Stimulated activated CD4-positive, alpha-beta T cell treated with anti-CD3 and anti-CD28 coated beads, Interleukin-4, amount 100 ng/mL, for 4 hours (primary cell): Measurements from ENCODE around the gene STAB2.
A peak's percentile ranks its signal among the peaks of the same experiment; 100 is the strongest.

Experiments
- DNase-seq, 2 experiments: peaks; one replicate each; pipeline ENCODE4 v3.0.0-alpha.2; 2020

The STAB2 gene

DNA sequence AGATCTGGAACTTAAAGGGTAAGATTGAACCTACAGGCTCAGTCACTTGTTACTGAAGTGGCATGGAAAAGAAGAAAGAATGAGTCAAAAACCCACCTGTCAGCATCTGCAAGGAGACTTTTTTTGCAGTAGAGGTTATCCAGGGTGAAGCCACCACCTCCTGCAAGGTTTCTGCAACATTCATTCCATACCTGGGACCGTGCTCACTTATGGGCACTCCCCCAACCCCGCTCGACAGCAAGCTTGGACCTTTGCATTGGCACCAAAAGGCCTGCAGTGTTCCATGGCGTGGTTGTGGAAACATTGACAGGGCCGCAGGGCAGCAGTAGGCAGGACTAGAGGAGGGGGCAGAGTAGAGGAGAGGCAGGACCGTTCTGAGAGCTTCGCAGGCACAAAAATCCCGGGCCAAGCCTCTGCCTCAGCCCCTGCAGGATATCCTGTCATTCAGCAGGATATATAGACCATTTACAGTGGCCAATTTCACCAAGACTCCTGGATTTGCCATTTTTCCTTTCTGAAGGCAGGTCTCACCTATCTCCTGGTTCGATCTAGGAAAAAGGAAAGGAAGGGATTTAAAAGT is at the start of gene STAB2:
Gene STAB2, plus strand, starts transcription at position 483 of the 580 bp plus-strand sequence. CDS start 204 bp downstream, outside the sequence.
- DNase-seq, result no peak

DNA sequence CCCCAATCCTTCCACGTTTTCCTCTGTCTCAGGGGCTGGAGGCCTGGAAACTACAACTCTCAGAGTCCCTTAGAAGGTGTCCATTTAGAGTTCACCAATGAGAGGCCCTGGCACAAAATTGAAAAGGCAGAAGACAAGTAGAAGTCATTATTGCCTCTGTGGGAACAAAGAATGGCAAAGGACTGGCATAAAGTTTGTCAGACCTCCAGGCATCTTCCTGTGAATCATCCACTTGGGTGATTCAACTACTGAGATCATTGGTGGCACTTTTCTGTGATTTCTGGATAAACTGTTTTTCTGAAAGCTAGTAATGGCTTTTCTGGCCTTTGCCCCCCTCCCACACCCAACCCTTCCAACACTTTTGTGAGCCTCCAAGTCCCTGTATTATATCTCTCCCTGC is 48.7 kb upstream of the STAB2 start:
- DNase-seq, result no peak

- DNase-seq, result no peak
Observed at GRCh38 chr12:103540319-103540718, 46.8 kb upstream of the STAB2 start.

- no peak for DNase-seq
Observed at GRCh38 chr12:103542078-103542477, 45.0 kb upstream of the STAB2 start.

DNA sequence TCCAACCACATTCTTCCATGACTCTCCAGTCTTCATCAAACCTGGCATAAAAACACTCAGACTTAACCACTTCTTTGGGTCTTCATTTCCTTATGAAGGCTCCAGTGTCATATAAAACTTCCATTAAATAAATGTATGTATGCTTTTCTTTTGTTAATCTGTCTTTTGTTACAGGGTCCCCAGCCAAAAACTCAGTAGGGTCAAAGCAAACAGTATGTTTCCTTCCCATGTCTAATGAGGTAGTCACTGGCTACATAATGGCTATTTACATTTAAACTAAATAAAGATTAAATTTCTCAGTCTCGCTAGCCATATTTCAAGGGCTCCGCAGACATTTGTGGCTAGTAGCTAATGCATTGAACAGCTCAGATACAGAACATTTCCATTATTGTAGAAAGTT is 40.1 kb upstream of the STAB2 start:
- DNase-seq, result no peak

DNA sequence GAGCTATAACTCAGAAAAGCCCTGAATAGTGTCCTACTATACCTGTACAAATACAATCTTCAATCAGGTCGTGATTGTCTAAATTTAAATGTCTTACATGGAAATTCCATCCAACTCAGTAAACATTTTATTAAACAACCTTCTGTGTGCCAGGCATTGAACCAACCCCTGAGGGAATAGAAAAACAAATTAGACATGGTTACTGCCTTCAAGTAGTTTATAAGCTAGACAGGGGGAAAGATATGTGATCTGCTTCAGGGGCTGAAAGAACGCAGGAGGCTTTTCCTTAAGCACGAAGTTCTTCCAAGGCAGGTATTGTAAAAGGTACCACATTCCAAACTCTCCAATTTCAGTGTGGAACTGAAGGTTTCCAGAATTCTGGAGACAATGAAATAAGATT is 39.7 kb upstream of the STAB2 start:
- no peak for DNase-seq

DNA sequence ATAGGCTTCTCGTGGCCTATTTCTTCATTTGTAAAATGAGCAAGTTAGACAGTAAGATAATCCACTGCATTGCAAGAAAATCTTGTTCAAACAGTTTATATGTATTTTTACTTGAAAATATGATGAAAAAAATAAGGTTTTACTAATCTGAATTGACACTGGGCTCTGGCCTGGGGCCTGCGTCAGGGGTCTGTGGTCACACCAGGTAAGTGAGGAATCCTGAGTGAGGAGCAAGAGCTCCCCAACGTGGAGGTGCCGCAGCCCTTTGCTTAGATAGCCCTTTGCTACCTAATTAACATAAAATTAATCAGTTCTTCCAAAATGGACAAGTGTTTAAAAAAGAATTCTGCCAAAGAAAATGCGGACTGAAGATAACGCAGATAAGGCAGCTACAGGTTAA is 39.1 kb upstream of the STAB2 start:
- no peak for DNase-seq

GRCh38 chr12:103548622-103549601 is 38.2 kb upstream of the STAB2 start:
- DNase-seq, result peak; percentile 56 to 64

DNA sequence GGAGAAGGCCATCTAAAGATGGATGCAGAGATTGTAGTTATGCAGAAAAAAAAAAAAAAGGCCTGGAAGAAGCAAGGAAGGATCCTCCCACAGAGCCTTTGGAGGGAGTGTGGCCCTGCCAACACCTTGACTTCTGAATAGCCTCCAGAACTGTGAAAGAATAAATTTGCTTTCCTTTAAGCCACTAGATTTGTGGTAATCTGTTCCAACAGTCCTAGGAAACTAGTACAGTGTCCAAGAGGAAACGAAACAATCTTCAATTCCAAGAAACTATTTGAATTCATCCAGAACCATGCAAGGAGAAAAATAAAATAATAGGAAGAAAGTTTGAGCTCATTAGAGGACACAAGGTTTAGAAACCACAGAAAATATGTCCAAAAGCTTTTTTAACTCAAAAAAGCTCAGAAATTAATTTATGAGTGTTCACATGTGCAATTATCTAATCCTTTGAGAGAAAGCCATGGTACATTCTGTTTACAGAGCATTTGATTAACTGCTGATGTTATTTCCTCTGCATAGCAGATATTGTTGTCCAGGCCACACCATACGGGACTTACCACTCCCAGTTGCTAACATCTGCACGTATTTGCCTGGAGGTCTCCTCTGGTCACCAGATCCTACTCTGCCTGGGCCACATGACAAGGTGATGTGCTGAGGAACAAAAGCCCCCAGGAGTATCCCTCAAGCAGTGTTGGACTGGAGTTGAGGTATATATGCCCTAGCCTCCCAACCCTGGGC is 30.0 kb upstream of the STAB2 start:
- DNase-seq, result no peak

- no peak for DNase-seq
Observed at GRCh38 chr12:103557628-103558010, 29.5 kb upstream of the STAB2 start.

GRCh38 chr12:103558879-103559278 is 28.2 kb upstream of the STAB2 start:
- DNase-seq, result no peak

DNA sequence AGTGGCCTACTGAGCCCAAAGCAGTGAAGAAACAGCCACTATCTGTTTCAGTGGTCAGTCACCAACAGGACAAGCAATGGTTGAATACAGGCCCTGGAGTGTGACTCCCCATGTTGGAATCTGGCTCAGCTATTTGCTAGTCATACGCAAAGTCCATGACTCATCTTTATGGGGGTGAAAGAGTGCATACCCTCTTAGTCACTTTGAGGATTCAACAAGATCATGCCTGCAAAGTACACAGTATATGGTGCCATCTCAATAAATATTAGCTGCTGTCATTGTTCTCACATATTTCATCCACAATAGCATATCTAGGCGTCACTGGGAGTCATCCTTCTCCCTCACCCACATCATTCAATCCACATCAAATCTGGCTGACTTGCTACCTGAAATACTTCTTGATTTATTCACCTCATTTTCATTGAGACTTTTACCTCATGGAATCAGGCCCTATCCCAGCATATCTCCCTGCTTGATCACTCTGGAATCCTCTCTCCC is 26.4 kb upstream of the STAB2 start:
- no peak for DNase-seq

DNA sequence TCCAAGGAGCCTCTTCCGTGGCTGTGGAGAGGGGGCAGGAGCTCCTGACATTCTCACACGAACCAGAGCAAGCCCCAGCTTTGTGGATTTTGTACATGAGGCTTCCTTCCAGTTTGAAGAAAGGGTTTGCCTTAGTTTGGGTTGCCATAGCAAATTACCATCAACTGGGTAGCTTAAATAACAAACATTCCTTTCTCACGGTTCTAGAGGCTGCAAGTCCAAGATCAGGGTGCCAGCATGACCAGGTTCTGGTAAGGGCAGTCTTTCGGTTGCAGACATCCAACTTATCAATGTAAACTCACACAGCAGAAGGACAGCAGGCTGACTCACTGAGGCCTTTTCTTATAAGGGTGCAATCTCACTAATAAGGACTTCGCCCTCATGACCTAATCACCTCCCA is 25.9 kb upstream of the STAB2 start:
- no peak for DNase-seq

GRCh38 chr12:103566398-103566797 is 20.7 kb upstream of the STAB2 start:
- no peak for DNase-seq

DNA sequence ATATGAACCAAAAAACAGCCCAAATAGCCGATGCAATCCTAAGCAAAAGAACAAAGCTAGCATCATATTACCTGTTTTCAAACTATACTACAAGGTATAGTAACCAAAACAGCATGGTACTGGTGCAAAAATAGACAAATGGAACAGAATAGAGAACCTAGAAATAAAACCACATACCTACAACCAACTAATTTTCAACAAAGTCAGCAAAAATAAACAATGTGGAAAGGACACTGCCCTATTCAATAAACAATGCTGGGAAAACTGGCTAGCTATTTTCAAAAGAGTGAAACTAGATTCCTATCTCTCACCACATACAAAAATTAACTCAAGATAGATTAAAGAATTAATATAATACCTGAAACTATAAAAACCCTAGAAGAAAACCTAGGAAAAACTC is 17.8 kb upstream of the STAB2 start:
- no peak for DNase-seq

GRCh38 chr12:103571286-103571685 is 15.8 kb upstream of the STAB2 start:
- no peak for DNase-seq

GRCh38 chr12:103572312-103573045 is 14.6 kb upstream of the STAB2 start:
- DNase-seq, result no peak

DNA sequence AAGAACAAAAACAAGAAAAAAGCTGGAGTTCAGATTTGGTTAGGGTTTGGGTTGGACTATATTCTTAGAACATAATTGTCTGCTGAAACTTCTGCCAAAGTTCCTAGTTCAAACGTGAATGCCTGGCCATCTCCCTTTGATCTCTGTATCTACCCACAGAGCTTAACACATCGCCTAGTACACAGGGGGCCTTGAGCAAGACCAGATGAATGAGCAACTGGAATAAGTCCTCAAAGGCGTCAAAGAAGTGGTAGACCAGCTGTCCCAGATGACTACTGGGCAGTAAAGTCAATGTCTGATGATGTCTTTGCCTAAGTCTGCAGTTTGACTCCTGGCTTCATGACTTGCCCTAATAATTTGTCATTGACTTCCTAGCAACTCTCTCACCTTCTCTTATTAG is 13.9 kb upstream of the STAB2 start:
- DNase-seq, result no peak

DNA sequence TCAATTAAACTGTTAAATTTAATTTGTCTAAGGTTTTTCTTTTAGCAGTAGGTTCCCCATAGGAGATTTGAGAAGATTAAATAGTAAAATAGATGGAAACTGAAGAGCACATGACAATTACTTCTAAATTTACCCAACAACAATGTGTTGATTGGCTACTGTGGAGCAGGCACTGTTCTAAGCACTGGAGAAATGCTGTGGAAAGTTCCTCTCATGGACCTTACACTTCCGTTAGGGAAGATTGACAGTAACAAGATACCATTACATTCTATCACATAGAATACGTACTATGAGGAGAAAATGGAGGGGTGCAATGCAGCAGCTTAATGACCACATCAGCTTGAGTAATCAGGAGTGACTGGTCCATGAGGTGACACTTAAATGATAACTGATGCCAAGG is 8.1 kb upstream of the STAB2 start:
- DNase-seq, result no peak

- DNase-seq, result no peak
Observed at GRCh38 chr12:103580026-103580425, 7.0 kb upstream of the STAB2 start.

DNA sequence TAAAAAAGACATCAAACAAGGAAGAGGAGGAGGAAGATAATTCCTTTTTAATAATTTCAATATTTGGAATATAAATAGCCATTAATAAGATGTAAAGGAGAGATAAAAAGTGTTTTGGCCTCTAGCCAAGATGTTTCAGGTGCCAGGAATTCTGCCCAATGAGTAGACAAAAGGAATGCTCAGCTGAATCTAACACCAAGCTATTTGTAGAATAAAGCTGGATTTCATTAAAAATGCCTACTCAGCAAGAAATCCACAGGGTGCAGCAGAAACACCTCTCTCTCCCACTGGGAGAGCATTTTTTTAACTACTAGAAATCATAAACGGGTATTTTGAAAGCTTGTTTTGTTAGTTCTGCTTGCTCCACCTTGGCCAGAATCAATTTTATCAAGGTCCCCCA is 4.1 kb upstream of the STAB2 start:
- no peak for DNase-seq

DNA sequence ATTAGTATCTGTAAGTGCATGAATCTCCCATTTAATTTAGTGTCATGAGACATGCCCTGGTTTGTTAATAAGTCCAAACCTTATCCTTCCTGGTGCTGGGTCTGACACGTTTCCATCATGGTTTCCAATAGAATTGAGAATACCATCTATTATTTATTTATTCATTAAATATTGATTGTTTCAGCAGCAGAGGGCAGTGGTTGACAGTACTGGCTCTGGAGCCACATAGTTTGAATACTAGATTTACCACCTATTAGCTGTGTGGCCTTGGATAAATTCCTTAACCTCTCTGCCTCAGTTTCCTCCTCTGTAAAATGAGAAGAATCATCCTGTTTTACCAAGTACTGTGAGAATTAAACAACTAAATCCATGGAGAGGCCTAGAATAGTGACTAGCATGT is 941 bp upstream of the STAB2 start:
- no peak for DNase-seq

DNA sequence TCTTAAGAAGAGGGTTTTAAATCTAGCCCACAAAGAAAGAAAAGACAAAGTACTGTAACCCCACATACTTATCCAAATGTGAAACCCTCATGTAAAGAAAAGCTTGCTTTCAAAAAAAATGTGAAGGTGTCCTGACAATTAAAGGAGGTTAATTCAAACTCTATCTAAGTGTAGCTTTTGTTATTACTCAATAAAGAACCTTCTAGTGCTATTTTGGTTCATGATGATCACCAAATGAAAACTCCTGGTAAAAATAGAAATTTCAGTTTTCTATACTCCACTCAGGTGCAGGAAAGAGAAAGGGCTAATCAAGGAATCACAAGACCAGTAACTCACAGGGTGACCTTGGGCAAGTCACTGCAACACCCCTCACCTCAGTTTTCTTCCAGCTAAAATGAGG is 1.6 kb downstream of the STAB2 start:
- no peak for DNase-seq
